HCT116 (cell line): ENCODE results near the gene NKX2-2. TPM values are rescaled to one million over a fixed set of nuclear protein-coding genes. Genes with fewer than 3 reads are reported as not detected.

Source experiments
- ATAC-seq: fragments of 200-7000 bp; cut with Tn5 transposase; 2 replicates; pipeline ENCODE4 v1.9.1; 2020; ENCODE audit warnings: mild to moderate bottlenecking, moderate library complexity
- BruUV-seq: library from RNA; stranded (reverse); fragments of 400-500 nt; replicated peaks from 2 replicates; lab custom pipeline; 2021; lab: Mats Ljungman, UMichigan
- CTCF ChIA-PET: fragments of 300-600 bp; sonication (Branson Sonifier 250); formaldehyde crosslinking; loops from one replicate; lab custom pipeline; 2021; ENCODE audit warnings: antibody characterized with exemption; lab: Charles Lee
- POLR2A ChIA-PET: fragments of 300-600, 350-600 bp; sonication (Branson Sonifier 250); formaldehyde crosslinking; loops from one replicate; lab custom pipeline; 2021; ENCODE audit warnings: antibody characterized with exemption; lab: Charles Lee
- RAD21 ChIA-PET, 2 experiments: fragments of 300-600 bp; sonication (Branson Sonifier 250); formaldehyde crosslinking; loops; one replicate each; lab custom pipeline; 2023; ENCODE audit warnings: low total read pairs in 2 of 2; ENCODE audit not compliant: uncharacterized antibody in 2 of 2, unreplicated experiment in 2 of 2, low non-redundant PET in 1 of 2; lab: Charles Lee
- DNase-seq: peaks from one replicate; pipeline ENCODE4 v3.0.0-alpha.2; 2010; ENCODE audit warnings: low read depth, low spot score
- H2AFZ ChIP-seq: fragments of 200-600 bp; shearing (Covaris generic), sonication (generic); 2 replicates; pipeline ENCODE4 v1.6.1; 2017; ENCODE audit warnings: low read depth, mixed run types, mixed read lengths, antibody characterized with exemption, low read length; ENCODE audit not compliant: poor library complexity, severe bottlenecking
- H3K27ac ChIP-seq: 2 replicates; pipeline ENCODE4 v1.5.1; 2012; ENCODE audit warnings: low read depth, low read length
- H3K27me3 ChIP-seq: fragments of 200-600 bp; sonication (generic); 2 replicates; pipeline ENCODE4 v1.6.1; 2016; ENCODE audit warnings: mixed run types, low read length, mixed read lengths; ENCODE audit not compliant: insufficient read depth
- H3K36me3 ChIP-seq, 2 experiments: fragments of 200-500 bp in 1 of 2; fragments of 200-600 bp in 1 of 2; sonication (Bioruptor generic) in 1 of 2; sonication (generic) in 1 of 2; 2 replicates each; pipeline versions ENCODE4 v1.5.1 to v1.6.1; 2014 to 2016; ENCODE audit warnings: low read length in 2 of 2, inconsistent platforms in 1 of 2, mixed read lengths in 1 of 2, mixed run types in 1 of 2; ENCODE audit not compliant: insufficient read depth in 2 of 2, control insufficient read depth in 1 of 2
- H3K4me1 ChIP-seq, 2 experiments: fragments of 200-600 bp in 1 of 2; sonication (generic) in 1 of 2; 2 replicates each; pipeline versions ENCODE4 v1.5.1 to v1.6.1; 2012 to 2017; ENCODE audit warnings: low read length in 2 of 2, inconsistent platforms in 1 of 2, mild to moderate bottlenecking in 1 of 2, mixed read lengths in 1 of 2, mixed run types in 1 of 2, moderate library complexity in 1 of 2; ENCODE audit not compliant: insufficient read depth in 2 of 2, control insufficient read depth in 1 of 2
- H3K4me2 ChIP-seq: fragments of 200-600 bp; sonication (generic); 2 replicates; pipeline ENCODE4 v1.6.1; 2017; ENCODE audit warnings: mixed run types, low read length, mixed read lengths
- H3K4me3 ChIP-seq, 2 experiments: fragments of 200-600 bp in 1 of 2; sonication (generic) in 1 of 2; replicated peaks in 1 of 2; 2 replicates each; pipeline ENCODE4 v1.5.1; 2011 to 2016; ENCODE audit warnings: low read length in 2 of 2, control low read depth in 1 of 2, low read depth in 1 of 2, mild to moderate bottlenecking in 1 of 2, mixed read lengths in 1 of 2, mixed run types in 1 of 2
- H3K79me2 ChIP-seq: fragments of 200-600 bp; sonication (generic); 2 replicates; pipeline ENCODE4 v1.6.1; 2017; ENCODE audit warnings: mild to moderate bottlenecking, mixed run types, low read length, moderate library complexity, mixed read lengths; ENCODE audit not compliant: insufficient read depth
- H3K9ac ChIP-seq: fragments of 200-600 bp; sonication (generic); 2 replicates; pipeline ENCODE4 v1.6.1; 2016; ENCODE audit warnings: low read length, mixed read lengths
- H3K9me2 ChIP-seq: fragments of 200-600 bp; sonication (generic), shearing (Covaris generic); 2 replicates; pipeline ENCODE4 v1.6.1; 2017; ENCODE audit warnings: mixed run types, mild to moderate bottlenecking, moderate library complexity; ENCODE audit not compliant: insufficient read depth
- H3K9me3 ChIP-seq, 2 experiments: fragments of 200-500 bp in 1 of 2; fragments of 200-600 bp in 1 of 2; sonication (Bioruptor generic) in 1 of 2; sonication (generic) in 1 of 2; 2 replicates each; pipeline ENCODE4 v1.6.1; 2014 to 2017; ENCODE audit warnings: low read length in 2 of 2, mixed read lengths in 2 of 2, inconsistent platforms in 1 of 2, low read depth in 1 of 2, mild to moderate bottlenecking in 1 of 2, mixed run types in 1 of 2, moderate library complexity in 1 of 2; ENCODE audit not compliant: control insufficient read depth in 1 of 2, insufficient read depth in 1 of 2
- H4K20me1 ChIP-seq: fragments of 200-600 bp; sonication (generic), shearing (Covaris generic); 2 replicates; pipeline ENCODE4 v1.6.1; 2017; ENCODE audit warnings: mixed run types, mild to moderate bottlenecking, moderate library complexity; ENCODE audit not compliant: insufficient read depth
- CBX3 ChIP-seq: IDR thresholded peaks from 2 replicates; pipeline ENCODE4 v1.6.1; 2012; ENCODE audit warnings: low read depth
- CEBPB ChIP-seq: IDR thresholded peaks from 2 replicates; pipeline ENCODE4 v1.6.1; 2012; ENCODE audit warnings: low read depth
- ELF1 ChIP-seq: IDR thresholded peaks from 2 replicates; pipeline ENCODE4 v1.6.1; 2012; ENCODE audit warnings: low read depth, borderline replicate concordance
- EZH2phosphoT487 ChIP-seq: fragments of 200-600 bp; IDR thresholded peaks from 2 replicates; pipeline ENCODE4 v1.6.1; 2018; ENCODE audit warnings: antibody characterized with exemption, borderline replicate concordance
- JUND ChIP-seq: IDR thresholded peaks from 2 replicates; pipeline ENCODE4 v1.6.1; 2012
- RAD21 ChIP-seq: IDR thresholded peaks from 2 replicates; pipeline ENCODE4 v1.6.1; 2012; ENCODE audit warnings: low read depth, mild to moderate bottlenecking
- SIN3A ChIP-seq: IDR thresholded peaks from 2 replicates; pipeline ENCODE4 v1.6.1; 2012; ENCODE audit warnings: low read depth
- TCF7L2 ChIP-seq: IDR thresholded peaks from 2 replicates; pipeline ENCODE4 v1.7.0; 2011; ENCODE audit warnings: borderline replicate concordance, inconsistent platforms; ENCODE audit not compliant: insufficient read depth, insufficient read length; ENCODE audit errors: extremely low read depth
- YY1 ChIP-seq: IDR thresholded peaks from 2 replicates; pipeline ENCODE4 v1.6.1; 2011; ENCODE audit warnings: low read length, low read depth, moderate library complexity, mild to moderate bottlenecking; ENCODE audit not compliant: insufficient replicate concordance; ENCODE audit errors: extremely low read depth
- ZBTB33 ChIP-seq: IDR thresholded peaks from 2 replicates; pipeline ENCODE4 v1.6.1; 2011; ENCODE audit warnings: mild to moderate bottlenecking, low read length, moderate library complexity; ENCODE audit not compliant: insufficient replicate concordance; ENCODE audit errors: extremely low read depth
- ZFX ChIP-seq: fragments of 450-650 bp; IDR thresholded peaks from 2 replicates; pipeline ENCODE4 v1.6.1; 2017
- ZNF274 ChIP-seq: fragments of 200-500 bp; sonication (Bioruptor generic); IDR thresholded peaks from 2 replicates; pipeline ENCODE4 v1.6.1; 2014; ENCODE audit warnings: mild to moderate bottlenecking, low read depth, low read length, inconsistent platforms
- intact Hi-C: fragments of 100-400 bp; cut with micrococcal nuclease; formaldehyde crosslinking; loops from 2 replicates; pipeline ENCODE4 v1.10.0; 2022
- total RNA-seq: library from RNA; stranded (reverse); gene quantifications from one replicate; pipeline ENCODE4 v1.2.1, GENCODE V29; 2021; ENCODE audit not compliant: unreplicated experiment
- TF ChIP-seq, protein P1 (sequence below): IDR thresholded peaks from 2 replicates; pipeline ENCODE4 v1.6.1; 2012
- TF ChIP-seq, protein P2 (sequence below), 3 experiments: fragments of 200-600 bp in 1 of 3; sonication (generic) in 1 of 3; IDR thresholded peaks in 2 of 3; conservative IDR thresholded peaks in 1 of 3; 2 replicates each; pipeline ENCODE4 v1.5.1; 2012 to 2017; ENCODE audit warnings: low read depth in 2 of 3, low read length in 2 of 3, antibody characterized with exemption in 1 of 3, borderline replicate concordance in 1 of 3, control low read depth in 1 of 3, mild to moderate bottlenecking in 1 of 3, mixed read lengths in 1 of 3, mixed run types in 1 of 3, moderate library complexity in 1 of 3; ENCODE audit not compliant: insufficient read depth in 1 of 3

NKX2-2 gene
- total RNA-seq, 1 experiment from 2014 or later: not detected

DNA sequence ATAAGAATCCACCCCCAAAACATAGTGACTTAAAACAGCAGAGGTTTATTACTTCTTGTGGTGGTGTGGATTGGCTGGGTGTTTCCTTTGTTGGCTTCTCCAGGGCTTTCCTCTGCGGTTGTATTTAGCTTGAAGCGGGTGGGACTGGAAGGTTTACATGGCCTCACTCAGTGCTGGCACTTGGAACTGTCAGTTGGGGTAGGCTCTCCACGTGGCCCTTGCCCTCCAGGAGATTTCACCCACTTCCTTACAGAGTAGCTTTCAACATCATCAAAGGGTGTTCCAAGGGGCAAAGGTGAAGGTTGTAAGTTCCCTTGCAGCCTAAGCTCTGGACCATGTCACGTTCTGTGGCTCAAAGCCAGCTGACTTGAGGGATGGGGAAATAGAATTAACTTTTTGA is 32.5 kb upstream of the NKX2-2 start:
- Histone ChIP-seq H3K9me3 (no peaks in the 10 kb centered on the region), H4K20me1 (no peaks in the 10 kb centered on the region), H3K27ac (no peak overlapping the region), H3K4me3 (no peak overlapping the region), H3K4me1 (no peaks in the 10 kb centered on the region), H3K27me3 (peaks cover 2% of the 10 kb centered on the region), H2AFZ (no peak overlapping the region), H3K79me2 (no peaks in the 10 kb centered on the region), H3K9ac (no peak overlapping the region), H3K36me3 (no peaks in the 10 kb centered on the region), H3K4me2 (no peak overlapping the region), H3K9me2 (no peaks in the 10 kb centered on the region)
- ChIA-PET RAD21 (no interaction called here), POLR2A (no interaction called here), CTCF (interaction anchor here (1.6 to 2.0 kb wide), 2 partner anchors 16 to 69 kb away, joined by 3 to 5 read pairs; no protein-coding TSS in a partner anchor)
- intact Hi-C loops: no loop called here
- no TSS peak for BruUV-seq
- TF ChIP-seq YY1 (no peak), CEBPB (no peak), ZNF274 (no peak), SIN3A (no peak), JUND (no peak), CBX3 (no peak), EZH2phosphoT487 (no peak)
- TF ChIP-seq, protein P1, sequence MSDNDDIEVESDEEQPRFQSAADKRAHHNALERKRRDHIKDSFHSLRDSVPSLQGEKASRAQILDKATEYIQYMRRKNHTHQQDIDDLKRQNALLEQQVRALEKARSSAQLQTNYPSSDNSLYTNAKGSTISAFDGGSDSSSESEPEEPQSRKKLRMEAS: no peak
- DNase-seq (no peak), ATAC-seq (no peak)

DNA sequence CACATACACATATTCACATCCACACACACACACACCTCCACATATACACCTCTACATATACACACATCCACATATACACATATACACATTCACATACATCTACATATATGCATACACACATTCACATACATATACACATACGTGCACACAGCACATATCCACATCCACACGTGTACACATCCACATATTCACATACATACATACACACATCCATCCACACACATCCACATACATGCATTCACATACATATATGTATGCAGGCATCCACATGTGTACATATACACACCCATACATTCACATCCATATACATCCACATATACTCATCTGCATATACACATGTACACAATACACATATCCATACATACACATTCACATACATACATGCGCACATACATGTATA is 25.6 kb upstream of the NKX2-2 start:
- POLR2A ChIA-PET: no interaction called here
- peaks cover 19% of the 10 kb centered on the region for H3K27me3 ChIP-seq
- intact Hi-C loops: no loop called here
- DNase-seq: no peak
- RAD21 ChIA-PET: no interaction called here
- CTCF ChIA-PET: no interaction called here
- H3K4me3 ChIP-seq: no peak overlapping the region
- H4K20me1 ChIP-seq: no peaks in the 10 kb centered on the region
- no peaks in the 10 kb centered on the region for H3K4me1 ChIP-seq
- no peak overlapping the region for H3K9ac ChIP-seq
- H3K79me2 ChIP-seq: no peaks in the 10 kb centered on the region
- no TSS peak for BruUV-seq
- H3K9me2 ChIP-seq: no peaks in the 10 kb centered on the region
- H2AFZ ChIP-seq: no peak overlapping the region
- TF ChIP-seq ELF1 (no peak), TCF7L2 (no peak), RAD21 (no peak), SIN3A (no peak), EZH2phosphoT487 (no peak), ZBTB33 (no peak), YY1 (no peak), ZFX (no peak)
- TF ChIP-seq, protein P1: no peak
- TF ChIP-seq, protein P2, sequence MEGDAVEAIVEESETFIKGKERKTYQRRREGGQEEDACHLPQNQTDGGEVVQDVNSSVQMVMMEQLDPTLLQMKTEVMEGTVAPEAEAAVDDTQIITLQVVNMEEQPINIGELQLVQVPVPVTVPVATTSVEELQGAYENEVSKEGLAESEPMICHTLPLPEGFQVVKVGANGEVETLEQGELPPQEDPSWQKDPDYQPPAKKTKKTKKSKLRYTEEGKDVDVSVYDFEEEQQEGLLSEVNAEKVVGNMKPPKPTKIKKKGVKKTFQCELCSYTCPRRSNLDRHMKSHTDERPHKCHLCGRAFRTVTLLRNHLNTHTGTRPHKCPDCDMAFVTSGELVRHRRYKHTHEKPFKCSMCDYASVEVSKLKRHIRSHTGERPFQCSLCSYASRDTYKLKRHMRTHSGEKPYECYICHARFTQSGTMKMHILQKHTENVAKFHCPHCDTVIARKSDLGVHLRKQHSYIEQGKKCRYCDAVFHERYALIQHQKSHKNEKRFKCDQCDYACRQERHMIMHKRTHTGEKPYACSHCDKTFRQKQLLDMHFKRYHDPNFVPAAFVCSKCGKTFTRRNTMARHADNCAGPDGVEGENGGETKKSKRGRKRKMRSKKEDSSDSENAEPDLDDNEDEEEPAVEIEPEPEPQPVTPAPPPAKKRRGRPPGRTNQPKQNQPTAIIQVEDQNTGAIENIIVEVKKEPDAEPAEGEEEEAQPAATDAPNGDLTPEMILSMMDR (IDR thresholded peaks at IDR 0.05 in 2 of 3, conservative IDR thresholded peaks at IDR 0.05 in 1 of 3; ENCODE audit: borderline replicate concordance in 1 of 3, insufficient read depth in 1 of 3, low read depth in 2 of 3, low read length in 2 of 3): no peak
- H3K27ac ChIP-seq: no peak overlapping the region
- no peak overlapping the region for H3K4me2 ChIP-seq
- no peaks in the 10 kb centered on the region for H3K36me3 ChIP-seq
- ATAC-seq: no peak
- no peaks in the 10 kb centered on the region for H3K9me3 ChIP-seq
